NCI-H2196 treated with DMSO at 0.1 percent for 48 hours (cell line): ENCODE measurements around the gene GJB3.
"Not testable (repeated sequence)": the region's sequence is repeated elsewhere in the genome, so short reads cannot be mapped to it uniquely, and the experiment has no call there.

Experiments
- DNase-seq: peaks from one replicate; lab custom pipeline; 2025; ENCODE audit not compliant: unreplicated experiment; lab: John Stamatoyannopoulos, UW

Gene GJB3

DNA sequence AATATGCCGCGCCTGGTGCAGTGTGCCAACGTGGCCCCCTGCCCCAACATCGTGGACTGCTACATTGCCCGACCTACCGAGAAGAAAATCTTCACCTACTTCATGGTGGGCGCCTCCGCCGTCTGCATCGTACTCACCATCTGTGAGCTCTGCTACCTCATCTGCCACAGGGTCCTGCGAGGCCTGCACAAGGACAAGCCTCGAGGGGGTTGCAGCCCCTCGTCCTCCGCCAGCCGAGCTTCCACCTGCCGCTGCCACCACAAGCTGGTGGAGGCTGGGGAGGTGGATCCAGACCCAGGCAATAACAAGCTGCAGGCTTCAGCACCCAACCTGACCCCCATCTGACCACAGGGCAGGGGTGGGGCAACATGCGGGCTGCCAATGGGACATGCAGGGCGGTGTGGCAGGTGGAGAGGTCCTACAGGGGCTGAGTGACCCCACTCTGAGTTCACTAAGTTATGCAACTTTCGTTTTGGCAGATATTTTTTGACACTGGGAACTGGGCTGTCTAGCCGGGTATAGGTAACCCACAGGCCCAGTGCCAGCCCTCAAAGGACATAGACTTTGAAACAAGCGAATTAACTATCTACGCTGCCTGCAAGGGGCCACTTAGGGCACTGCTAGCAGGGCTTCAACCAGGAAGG is 4.3 kb downstream of the GJB3 start:
- no peak for DNase-seq

DNA sequence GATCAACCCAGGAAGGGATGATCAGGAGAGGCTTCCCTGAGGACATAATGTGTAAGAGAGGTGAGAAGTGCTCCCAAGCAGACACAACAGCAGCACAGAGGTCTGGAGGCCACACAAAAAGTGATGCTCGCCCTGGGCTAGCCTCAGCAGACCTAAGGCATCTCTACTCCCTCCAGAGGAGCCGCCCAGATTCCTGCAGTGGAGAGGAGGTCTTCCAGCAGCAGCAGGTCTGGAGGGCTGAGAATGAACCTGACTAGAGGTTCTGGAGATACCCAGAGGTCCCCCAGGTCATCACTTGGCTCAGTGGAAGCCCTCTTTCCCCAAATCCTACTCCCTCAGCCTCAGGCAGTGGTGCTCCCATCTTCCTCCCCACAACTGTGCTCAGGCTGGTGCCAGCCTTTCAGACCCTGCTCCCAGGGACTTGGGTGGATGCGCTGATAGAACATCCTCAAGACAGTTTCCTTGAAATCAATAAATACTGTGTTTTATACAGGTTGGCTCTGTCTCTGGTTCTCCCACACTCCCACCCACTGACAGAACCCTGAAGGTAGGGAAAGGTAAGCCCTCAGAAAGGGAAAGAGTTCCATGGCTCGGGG is 5.0 kb downstream of the GJB3 start:
- no peak for DNase-seq

GRCh38 chr1:34786521-34787325 is 5.7 kb downstream of the GJB3 start:
- peak; percentile 35 for DNase-seq

DNA sequence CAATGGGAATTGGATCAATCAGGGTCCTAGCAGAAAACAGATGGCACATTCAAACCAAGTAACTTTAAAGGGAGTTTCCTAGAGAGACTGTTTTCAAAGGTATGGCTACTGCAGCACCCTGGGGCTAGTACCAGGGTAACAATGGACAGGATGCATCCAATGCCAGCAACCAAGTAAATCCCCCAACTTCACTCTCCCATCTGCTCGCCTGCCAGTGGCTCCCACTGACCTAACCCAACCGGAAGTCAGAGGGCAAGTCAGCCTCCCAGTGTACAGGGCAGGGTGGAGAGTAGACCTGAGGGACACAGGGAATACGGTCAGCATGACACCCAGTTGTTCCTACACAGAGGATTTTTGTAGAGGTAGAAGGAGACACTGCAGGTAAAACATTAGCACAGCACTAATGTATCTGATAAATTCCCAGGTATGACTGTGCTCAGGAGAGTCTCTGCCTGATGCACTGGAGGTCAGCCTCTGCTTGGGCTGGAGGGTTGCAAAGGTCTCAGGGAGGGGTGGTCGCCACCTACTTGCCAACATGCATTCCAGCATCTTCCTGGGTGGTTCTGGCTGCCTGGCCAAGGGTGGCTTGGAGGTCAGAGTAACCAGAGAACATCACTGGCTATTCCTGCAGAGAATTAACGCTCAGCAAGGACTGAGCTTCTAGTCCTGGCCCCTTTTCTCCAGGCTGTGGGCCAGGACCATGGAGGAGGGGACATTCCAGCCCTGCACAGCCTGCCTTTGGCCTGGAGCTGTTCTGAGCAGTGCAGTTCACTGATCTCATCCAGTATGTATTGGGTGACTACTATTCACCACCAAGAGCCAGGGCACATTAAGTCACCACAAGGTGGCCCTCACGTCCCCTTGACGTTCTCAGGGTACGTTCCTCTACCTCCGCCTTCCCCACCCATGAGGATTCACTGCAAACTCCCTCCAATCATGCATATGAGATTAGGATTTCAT is 6.7 kb downstream of the GJB3 start:
- no peak for DNase-seq

DNA sequence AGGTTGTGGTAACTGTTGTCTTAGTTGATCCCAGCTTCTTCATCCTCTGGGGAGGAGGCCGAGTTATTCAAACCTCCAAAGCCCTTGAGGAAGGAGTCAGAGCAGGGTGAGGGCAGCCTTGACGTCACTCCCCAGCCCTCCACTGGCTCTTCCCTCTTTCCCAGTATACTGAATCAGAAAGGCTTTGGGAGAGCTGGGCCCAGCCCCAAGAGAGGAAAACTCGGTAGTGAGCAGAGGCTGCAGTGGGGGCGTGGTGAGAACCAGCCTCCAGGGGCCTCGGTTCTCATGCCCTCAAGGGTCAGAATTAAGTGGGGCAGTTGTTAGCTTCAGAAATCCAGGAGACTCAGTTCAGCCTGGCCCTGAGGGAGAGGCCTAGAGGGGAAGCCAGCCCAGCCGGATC is 10.0 kb downstream of the GJB3 start:
- DNase-seq, result no peak

DNA sequence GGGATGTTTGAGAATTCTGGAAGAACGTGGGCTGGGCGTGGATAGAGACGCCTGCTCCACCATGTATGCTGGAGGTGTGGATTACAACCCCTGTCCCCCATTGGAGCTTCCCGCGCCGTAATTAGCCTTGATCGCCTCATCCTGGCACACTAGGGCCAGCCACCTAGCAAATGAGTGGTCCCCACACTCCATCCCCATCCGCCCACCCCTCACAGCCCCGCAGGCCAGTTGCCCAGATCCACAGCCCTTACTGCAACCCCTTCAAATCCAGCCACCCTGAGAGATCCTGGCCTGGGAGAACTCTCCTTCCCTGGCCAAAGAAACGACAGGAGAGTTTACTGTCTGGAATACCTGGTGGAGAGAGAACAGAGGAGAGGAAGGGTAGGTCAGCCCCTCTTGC is 11.4 kb downstream of the GJB3 start:
- no peak for DNase-seq

GRCh38 chr1:34792868-34793727 is 12.1 kb downstream of the GJB3 start, which contains the start of gene GJA4:
Gene GJA4 (plus strand): TSS chr1:34792999. CDS start chr1:34794214, 1,215 bp downstream.
- no peak for DNase-seq

DNA sequence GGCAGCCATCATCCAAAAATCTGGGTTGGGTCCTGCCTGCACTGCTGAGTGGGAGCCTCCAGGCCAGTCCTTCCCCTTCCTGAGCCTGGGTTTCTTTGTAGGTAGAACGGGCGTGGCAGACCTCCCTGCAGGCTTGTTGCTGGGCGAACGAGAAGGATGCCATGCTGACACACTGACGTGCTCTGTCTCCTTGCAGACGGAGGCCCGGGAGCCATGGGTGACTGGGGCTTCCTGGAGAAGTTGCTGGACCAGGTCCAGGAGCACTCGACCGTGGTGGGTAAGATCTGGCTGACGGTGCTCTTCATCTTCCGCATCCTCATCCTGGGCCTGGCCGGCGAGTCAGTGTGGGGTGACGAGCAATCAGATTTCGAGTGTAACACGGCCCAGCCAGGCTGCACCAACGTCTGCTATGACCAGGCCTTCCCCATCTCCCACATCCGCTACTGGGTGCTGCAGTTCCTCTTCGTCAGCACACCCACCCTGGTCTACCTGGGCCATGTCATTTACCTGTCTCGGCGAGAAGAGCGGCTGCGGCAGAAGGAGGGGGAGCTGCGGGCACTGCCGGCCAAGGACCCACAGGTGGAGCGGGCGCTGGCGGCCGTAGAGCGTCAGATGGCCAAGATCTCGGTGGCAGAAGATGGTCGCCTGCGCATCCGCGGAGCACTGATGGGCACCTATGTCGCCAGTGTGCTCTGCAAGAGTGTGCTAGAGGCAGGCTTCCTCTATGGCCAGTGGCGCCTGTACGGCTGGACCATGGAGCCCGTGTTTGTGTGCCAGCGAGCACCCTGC is 13.2 kb downstream of the GJB3 start:
- DNase-seq, result no peak

DNA sequence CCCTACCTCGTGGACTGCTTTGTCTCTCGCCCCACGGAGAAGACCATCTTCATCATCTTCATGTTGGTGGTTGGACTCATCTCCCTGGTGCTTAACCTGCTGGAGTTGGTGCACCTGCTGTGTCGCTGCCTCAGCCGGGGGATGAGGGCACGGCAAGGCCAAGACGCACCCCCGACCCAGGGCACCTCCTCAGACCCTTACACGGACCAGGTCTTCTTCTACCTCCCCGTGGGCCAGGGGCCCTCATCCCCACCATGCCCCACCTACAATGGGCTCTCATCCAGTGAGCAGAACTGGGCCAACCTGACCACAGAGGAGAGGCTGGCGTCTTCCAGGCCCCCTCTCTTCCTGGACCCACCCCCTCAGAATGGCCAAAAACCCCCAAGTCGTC is 13.8 kb downstream of the GJB3 start:
- no peak for DNase-seq

GRCh38 chr1:34795916-34796315 is 14.9 kb downstream of the GJB3 start:
- DNase-seq, result no peak

- DNase-seq, result no peak
These were observed 16.0 kb downstream of the GJB3 start for GRCh38 chr1:34796990-34797389.

DNA sequence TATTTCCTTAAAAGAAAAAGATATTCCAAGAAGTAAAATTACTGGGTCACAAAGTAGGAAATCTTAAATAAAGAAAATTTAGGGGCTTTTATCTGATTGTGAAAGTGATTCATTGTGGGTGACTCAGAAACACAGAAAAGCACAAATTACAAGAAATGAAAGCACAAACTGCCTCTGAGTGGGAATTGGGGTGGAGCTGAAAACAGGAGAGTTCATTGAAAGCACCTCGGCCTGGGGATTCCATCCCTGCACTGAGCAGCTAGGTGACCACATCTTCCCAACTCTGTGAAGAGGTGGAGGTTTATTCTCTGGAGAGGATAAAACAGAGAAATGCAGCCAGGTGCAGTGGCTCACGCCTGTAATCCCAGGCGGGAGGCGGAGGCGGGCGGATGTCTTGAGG is 19.2 kb downstream of the GJB3 start:
- DNase-seq, result no peak

DNA sequence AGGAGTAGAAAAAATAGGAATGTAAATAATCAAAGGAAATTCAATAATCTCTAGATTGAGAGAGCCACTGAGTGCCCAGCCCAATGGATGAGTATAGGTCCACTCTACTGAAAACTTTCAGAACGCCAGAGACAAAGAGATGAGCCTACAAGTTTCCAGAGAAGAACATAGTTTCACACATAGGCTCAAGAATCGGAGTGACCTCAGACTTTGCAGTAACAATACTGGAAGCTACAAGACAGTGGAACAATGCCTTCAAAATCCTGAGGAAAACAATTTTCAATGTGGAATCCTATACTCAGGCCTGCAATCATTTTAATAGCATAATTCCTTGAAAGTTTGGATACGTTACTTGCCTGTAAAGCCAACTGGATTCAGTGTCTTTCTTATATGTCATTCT is 22.8 kb downstream of the GJB3 start:
- no peak for DNase-seq

DNA sequence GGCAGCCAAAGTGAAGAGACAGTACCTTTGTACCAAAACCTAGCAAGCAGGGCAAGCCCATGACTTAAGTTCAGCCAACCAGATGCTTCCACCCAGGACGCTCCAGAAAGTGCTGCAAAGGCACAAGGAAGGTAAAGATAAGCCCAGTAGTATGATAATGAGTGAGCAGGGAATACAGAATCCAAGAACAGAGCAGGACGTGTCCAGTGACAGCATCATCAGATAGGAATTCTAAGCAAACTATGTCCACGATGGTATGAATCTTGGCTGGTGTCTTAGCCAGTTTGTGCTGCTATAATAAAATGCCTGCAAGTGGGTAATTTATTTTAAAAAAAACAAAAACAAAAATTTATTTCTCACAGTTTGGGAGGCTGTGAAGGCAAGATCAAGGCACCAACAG is 25.4 kb downstream of the GJB3 start:
- no peak for DNase-seq

GRCh38 chr1:34808051-34808810 is 27.2 kb downstream of the GJB3 start:
- no peak for DNase-seq

DNA sequence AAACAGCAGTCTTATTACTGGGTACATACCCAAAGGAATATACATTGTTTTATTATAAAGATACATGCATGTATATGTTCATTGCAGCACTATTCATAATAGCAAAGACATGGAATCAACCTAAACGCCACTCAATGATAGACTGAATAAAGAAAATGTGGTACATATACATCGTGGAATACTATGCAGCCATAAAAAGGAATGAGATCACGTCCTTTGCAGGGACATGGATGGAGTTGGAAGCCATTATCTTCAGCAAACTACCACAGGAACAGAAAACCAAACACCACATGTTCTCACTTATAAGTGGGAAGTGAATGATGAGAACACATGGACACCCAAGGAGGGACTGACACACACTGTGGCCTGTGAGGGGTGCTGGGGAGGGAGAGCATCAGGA is 29.8 kb downstream of the GJB3 start:
- not testable (repeated sequence) for DNase-seq

GRCh38 chr1:34816332-34816731 is 35.3 kb downstream of the GJB3 start:
- DNase-seq, result no peak

DNA sequence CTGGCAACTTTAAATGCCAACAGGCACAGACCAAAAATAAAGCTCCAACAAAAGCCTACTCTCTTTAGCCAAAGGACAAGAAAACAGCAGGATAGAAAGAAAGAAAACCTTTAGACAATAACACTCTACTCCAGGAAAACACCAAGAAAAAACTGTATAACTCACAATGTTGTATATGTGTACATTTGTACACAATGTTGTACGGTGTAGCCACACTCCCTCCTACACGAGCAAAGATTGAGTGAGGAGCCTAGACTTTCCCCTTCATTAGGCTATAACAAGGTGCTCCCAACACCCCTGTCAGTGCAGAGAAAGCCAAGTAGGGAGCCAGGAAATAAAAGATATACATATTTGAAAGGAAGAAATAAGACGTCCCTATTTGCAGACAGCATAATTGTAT is 35.8 kb downstream of the GJB3 start:
- DNase-seq, result no peak

- DNase-seq, result not testable (repeated sequence)
These were observed 37.8 kb downstream of the GJB3 start for GRCh38 chr1:34818862-34819261.
